Endothelial cell of umbilical vein (primary cell): ENCODE results near the gene PPP1R3D. TPM values are rescaled to one million over a fixed set of nuclear protein-coding genes. Genes with fewer than 3 reads are reported as not detected.

ENCODE experiments used
- BruUV-seq: library from RNA; stranded (reverse); fragments of 400-500 nt; replicated peaks from 2 replicates; lab custom pipeline; 2021; lab: Mats Ljungman, UMichigan
- CTCF ChIA-PET: fragments of 300-600, 350-600 bp; sonication (Branson Sonifier 250); formaldehyde crosslinking; loops from one replicate; lab custom pipeline; 2021; ENCODE audit warnings: antibody characterized with exemption, inconsistent platforms; lab: Charles Lee
- POLR2A ChIA-PET: fragments of 300-600, 350-600 bp; sonication (Branson Sonifier 250); formaldehyde crosslinking; loops from one replicate; lab custom pipeline; 2021; ENCODE audit warnings: antibody characterized with exemption, inconsistent platforms; lab: Charles Lee
- DNase-seq: peaks from one replicate; pipeline ENCODE4 v3.0.0-alpha.2; 2011; ENCODE audit warnings: low read depth, low spot score
- FAIRE-seq: peaks from 2 replicates; lab custom pipeline; 2011; peaks lifted over from hg19 to GRCh38; lab: Jason Lieb, UNC
- H2AFZ ChIP-seq: 2 replicates; pipeline ENCODE4 v1.6.0; 2012; ENCODE audit warnings: low read depth, low read length, control low read depth, inconsistent platforms
- H3K27ac ChIP-seq: 2 replicates; pipeline ENCODE4 v1.5.1; 2011; ENCODE audit warnings: low read depth, mild to moderate bottlenecking, control low read depth, low read length, moderate library complexity; ENCODE audit not compliant: insufficient read depth
- H3K27me3 ChIP-seq, 2 experiments: 2 replicates each; pipeline versions ENCODE4 v1.6.0 to v1.6.1; 2011; ENCODE audit warnings: low read length in 2 of 2, mixed read lengths in 1 of 2; ENCODE audit not compliant: control insufficient read depth in 2 of 2, insufficient read depth in 2 of 2
- H3K36me3 ChIP-seq, 2 experiments: 2 replicates in 1 of 2; 3 replicates in 1 of 2; pipeline ENCODE4 v1.5.1; 2011; ENCODE audit warnings: low read length in 2 of 2, mild to moderate bottlenecking in 1 of 2, moderate library complexity in 1 of 2; ENCODE audit not compliant: control insufficient read depth in 2 of 2, insufficient read depth in 2 of 2; ENCODE audit errors: extremely low read depth in 1 of 2
- H3K4me1 ChIP-seq: 3 replicates; pipeline ENCODE4 v1.5.1; 2011; ENCODE audit warnings: mild to moderate bottlenecking, low read length; ENCODE audit not compliant: control insufficient read depth, insufficient read depth; ENCODE audit errors: extremely low read depth
- H3K4me2 ChIP-seq: 2 replicates; pipeline ENCODE4 v1.6.1; 2011; ENCODE audit warnings: low read length, control low read depth, mixed read lengths; ENCODE audit not compliant: insufficient read depth
- H3K4me3 ChIP-seq, 3 experiments: fragments of 200-600 bp in 1 of 3; sonication (generic), shearing (Covaris generic) in 1 of 3; replicated peaks in 1 of 3; 2 replicates each; pipeline ENCODE4 v1.5.1; 2011 to 2016; ENCODE audit warnings: control low read depth in 3 of 3, low read length in 3 of 3, mild to moderate bottlenecking in 2 of 3, inconsistent platforms in 1 of 3, low read depth in 1 of 3, moderate library complexity in 1 of 3; ENCODE audit not compliant: insufficient read depth in 1 of 3
- H3K79me2 ChIP-seq: 2 replicates; pipeline ENCODE4 v1.6.0; 2012; ENCODE audit warnings: low read length, inconsistent platforms; ENCODE audit not compliant: control insufficient read depth, insufficient read depth
- H3K9ac ChIP-seq: replicated peaks from 2 replicates; pipeline ENCODE3; 2011; ENCODE audit warnings: low read length, control low read depth; ENCODE audit not compliant: insufficient read depth; ENCODE audit errors: extremely low read depth
- H3K9me1 ChIP-seq: replicated peaks from 3 replicates; pipeline ENCODE4 v1.6.0; 2011; ENCODE audit warnings: mild to moderate bottlenecking, low read length; ENCODE audit not compliant: control insufficient read depth, insufficient read depth; ENCODE audit errors: extremely low read depth
- H3K9me3 ChIP-seq: replicated peaks from 2 replicates; pipeline ENCODE4 v1.5.1; 2012; ENCODE audit warnings: low read length, inconsistent platforms; ENCODE audit not compliant: control insufficient read depth, insufficient read depth
- H4K20me1 ChIP-seq: replicated peaks from 2 replicates; pipeline ENCODE3; 2011; ENCODE audit warnings: mild to moderate bottlenecking, low read length; ENCODE audit not compliant: control insufficient read depth, insufficient read depth; ENCODE audit errors: extremely low read depth
- EZH2 ChIP-seq: IDR thresholded peaks from 2 replicates; pipeline ENCODE4 v1.6.1; 2012; ENCODE audit warnings: borderline replicate concordance, low read depth, mild to moderate bottlenecking, moderate library complexity, low read length, inconsistent platforms; ENCODE audit not compliant: severe bottlenecking
- FOS ChIP-seq: IDR thresholded peaks from 2 replicates; pipeline ENCODE4 v1.6.1; 2011; ENCODE audit warnings: mild to moderate bottlenecking, low read length, moderate library complexity, borderline replicate concordance; ENCODE audit not compliant: insufficient read depth
- GATA2 ChIP-seq: IDR thresholded peaks from 2 replicates; pipeline ENCODE4 v1.7.0; 2011; ENCODE audit warnings: low read depth, mild to moderate bottlenecking, moderate library complexity, mixed read lengths, low read length; ENCODE audit not compliant: insufficient read length, insufficient read depth
- JUN ChIP-seq: IDR thresholded peaks from 2 replicates; pipeline ENCODE4 v1.6.1; 2011; ENCODE audit warnings: borderline replicate concordance, low read depth; ENCODE audit not compliant: insufficient read length, insufficient read depth
- MYC ChIP-seq: IDR thresholded peaks from one replicate; pipeline ENCODE4 v1.6.1; 2011; ENCODE audit warnings: mild to moderate bottlenecking, low read depth, low read length
- POLR2A ChIP-seq: IDR thresholded peaks from 2 replicates; pipeline ENCODE4 v1.6.1; 2012; ENCODE audit warnings: low read depth, mild to moderate bottlenecking, control low read depth, low read length
- POLR2AphosphoS5 ChIP-seq: IDR thresholded peaks from 2 replicates; pipeline ENCODE4 v1.6.1; 2012; ENCODE audit warnings: low read depth, mild to moderate bottlenecking, control low read depth, low read length, moderate library complexity; ENCODE audit not compliant: insufficient read depth
- dilution Hi-C: fragments of 300-500 bp; cut with MboI; formaldehyde crosslinking; loops from one replicate; pipeline ENCODE4 v1.15.0; 2019; ENCODE audit warnings: low sequenced_read_pairs; ENCODE audit not compliant: extremely low pct_ligation_motif_present
- intact Hi-C: fragments of 100-400 bp; cut with micrococcal nuclease; formaldehyde crosslinking; loops from one replicate; pipeline ENCODE4 v1.10.0; 2022
- polyA plus RNA-seq, 4 experiments: library from polyadenylated mRNA; depleted of rRNA in 3 of 4; stranded (reverse) in 3 of 4; unstranded in 1 of 4; fragments of >200 nt; gene quantifications; 2 replicates each; pipeline versions ENCODE4 v1.2.1 to v1.2.3, GENCODE V29; 2011 to 2012; ENCODE audit warnings: missing spikeins in 1 of 4
- total RNA-seq: library from RNA; stranded (reverse); gene quantifications from 2 replicates; pipeline ENCODE4 v1.2.3, GENCODE V29; 2021
- TF ChIP-seq, protein P1 (sequence below): IDR thresholded peaks from 2 replicates; pipeline ENCODE4 v1.6.1; 2011; ENCODE audit not compliant: insufficient read depth, insufficient read length
- TF ChIP-seq, protein P2 (sequence below), 2 donors: IDR thresholded peaks; 1 replicate in 1 of 2; 2 replicates in 1 of 2; pipeline ENCODE4 v1.5.1; 2011; ENCODE audit warnings: low read length in 2 of 2, mild to moderate bottlenecking in 2 of 2, moderate library complexity in 2 of 2, control low read depth in 1 of 2, inconsistent platforms in 1 of 2, low read depth in 1 of 2; ENCODE audit not compliant: insufficient read depth in 1 of 2; ENCODE audit errors: extremely low read depth in 1 of 2

PPP1R3D gene
- total and polyA plus RNA-seq, 2 donors (not counting 3 experiments of a cell fraction or from before 2014, with no cell fraction given), result 1.7 to 5.2 TPM

DNA sequence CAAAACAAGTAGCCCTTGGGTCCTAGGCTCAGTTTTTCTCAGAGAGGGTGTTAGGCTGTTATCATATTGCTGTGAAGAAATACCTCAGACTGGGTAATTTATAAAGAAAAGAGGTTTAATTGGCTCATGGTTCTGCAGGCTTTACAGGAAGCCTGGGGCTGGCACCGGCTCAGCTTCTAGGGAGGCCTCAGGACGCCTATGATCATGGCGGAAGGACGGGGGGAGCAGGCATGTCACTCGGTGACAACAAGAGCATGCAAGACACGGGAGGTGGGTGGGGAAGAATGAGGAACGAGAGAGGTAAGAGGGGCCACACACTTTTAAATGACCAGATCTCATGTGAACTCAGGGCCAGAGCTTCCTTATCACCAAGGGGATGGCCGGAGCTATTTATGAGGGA lies 45.1 kb upstream of the PPP1R3D start:
- intact Hi-C loops, result no loop called here
- FAIRE-seq, result no peak
- no TSS peak for BruUV-seq

More for the DNA sequence above, 45.1 kb upstream of the PPP1R3D start:
- Histone ChIP-seq H4K20me1 (no peaks in the 10 kb centered on the region), H3K9me1 (no peaks in the 10 kb centered on the region), H3K79me2 (no peaks in the 10 kb centered on the region), H3K4me2 (no peak overlapping the region), H3K4me3 (no peak overlapping the region), H3K4me1 (no peaks in the 10 kb centered on the region), H2AFZ (no peak overlapping the region), H3K27ac (no peak overlapping the region), H3K27me3 (no peaks in the 10 kb centered on the region), H3K9me3 (no peaks in the 10 kb centered on the region), H3K36me3 (no peaks in the 10 kb centered on the region), H3K9ac (no peak overlapping the region)
- ChIA-PET POLR2A (no interaction called here), CTCF (no interaction called here)
- dilution Hi-C loops, result no loop called here
- DNase-seq, result no peak
- TF ChIP-seq, protein P1, sequence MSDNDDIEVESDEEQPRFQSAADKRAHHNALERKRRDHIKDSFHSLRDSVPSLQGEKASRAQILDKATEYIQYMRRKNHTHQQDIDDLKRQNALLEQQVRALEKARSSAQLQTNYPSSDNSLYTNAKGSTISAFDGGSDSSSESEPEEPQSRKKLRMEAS, result no peak
- TF ChIP-seq JUN (no peak), EZH2 (no peak), POLR2A (no peak), POLR2AphosphoS5 (no peak), GATA2 (no peak), MYC (no peak), FOS (no peak)
- TF ChIP-seq, protein P2, sequence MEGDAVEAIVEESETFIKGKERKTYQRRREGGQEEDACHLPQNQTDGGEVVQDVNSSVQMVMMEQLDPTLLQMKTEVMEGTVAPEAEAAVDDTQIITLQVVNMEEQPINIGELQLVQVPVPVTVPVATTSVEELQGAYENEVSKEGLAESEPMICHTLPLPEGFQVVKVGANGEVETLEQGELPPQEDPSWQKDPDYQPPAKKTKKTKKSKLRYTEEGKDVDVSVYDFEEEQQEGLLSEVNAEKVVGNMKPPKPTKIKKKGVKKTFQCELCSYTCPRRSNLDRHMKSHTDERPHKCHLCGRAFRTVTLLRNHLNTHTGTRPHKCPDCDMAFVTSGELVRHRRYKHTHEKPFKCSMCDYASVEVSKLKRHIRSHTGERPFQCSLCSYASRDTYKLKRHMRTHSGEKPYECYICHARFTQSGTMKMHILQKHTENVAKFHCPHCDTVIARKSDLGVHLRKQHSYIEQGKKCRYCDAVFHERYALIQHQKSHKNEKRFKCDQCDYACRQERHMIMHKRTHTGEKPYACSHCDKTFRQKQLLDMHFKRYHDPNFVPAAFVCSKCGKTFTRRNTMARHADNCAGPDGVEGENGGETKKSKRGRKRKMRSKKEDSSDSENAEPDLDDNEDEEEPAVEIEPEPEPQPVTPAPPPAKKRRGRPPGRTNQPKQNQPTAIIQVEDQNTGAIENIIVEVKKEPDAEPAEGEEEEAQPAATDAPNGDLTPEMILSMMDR (IDR thresholded peaks at IDR 0.05; ENCODE audit: extremely low read depth in 1 of 2, insufficient read depth in 1 of 2, low read depth in 1 of 2, low read length in 2 of 2), result no peak
